Stimulated activated CD4-positive, alpha-beta T cell treated with anti-CD3 and anti-CD28 coated beads, TNF-alpha, amount 100 ng/mL, for 1 hour (primary cell): ENCODE data around the gene UBD.

Experiments
- DNase-seq, 3 donors: peaks; one replicate each; pipeline ENCODE4 v3.0.0-alpha.2; 2020; ENCODE audit warnings: low read depth in 3 of 3, low spot score in 1 of 3

Gene UBD

GRCh38 chr6:29524044-29524443 lies 35.5 kb downstream of the UBD start:
- DNase-seq = no peak

GRCh38 chr6:29522227-29522626 lies 37.3 kb downstream of the UBD start:
- no peak for DNase-seq

DNA sequence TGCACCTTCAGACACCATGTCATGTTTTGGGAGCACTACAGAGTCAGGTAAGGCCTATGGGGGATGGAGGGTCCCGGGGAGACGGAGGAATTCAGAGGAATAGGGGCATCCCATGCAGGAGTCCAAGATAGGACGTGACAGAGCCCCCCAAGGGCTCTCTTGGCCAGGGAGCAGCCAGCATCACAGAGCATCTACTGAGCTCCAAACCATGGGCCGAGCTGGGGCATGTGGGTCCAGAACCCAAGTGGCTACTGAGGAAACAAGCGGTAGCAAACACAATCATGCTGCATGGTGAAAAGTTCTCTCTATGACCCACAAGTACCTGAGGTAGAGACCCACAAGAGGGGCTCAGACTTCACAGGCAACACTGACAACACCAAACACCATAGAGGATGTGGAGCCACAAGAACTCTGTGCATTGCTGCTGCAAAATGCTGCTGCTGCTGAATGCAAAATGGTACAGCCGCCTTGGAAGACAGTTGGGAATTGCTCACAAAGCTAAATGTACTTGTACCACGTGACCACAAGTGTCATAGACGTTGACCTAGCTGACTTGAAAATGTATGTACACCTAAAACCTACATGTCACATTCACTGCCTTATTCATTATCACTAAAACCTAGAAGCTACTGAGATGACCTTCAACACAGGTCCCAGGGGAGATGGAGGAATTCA lies 38.4 kb downstream of the UBD start:
- no peak for DNase-seq

GRCh38 chr6:29520232-29520631 lies 39.3 kb downstream of the UBD start:
- DNase-seq = no peak

DNA sequence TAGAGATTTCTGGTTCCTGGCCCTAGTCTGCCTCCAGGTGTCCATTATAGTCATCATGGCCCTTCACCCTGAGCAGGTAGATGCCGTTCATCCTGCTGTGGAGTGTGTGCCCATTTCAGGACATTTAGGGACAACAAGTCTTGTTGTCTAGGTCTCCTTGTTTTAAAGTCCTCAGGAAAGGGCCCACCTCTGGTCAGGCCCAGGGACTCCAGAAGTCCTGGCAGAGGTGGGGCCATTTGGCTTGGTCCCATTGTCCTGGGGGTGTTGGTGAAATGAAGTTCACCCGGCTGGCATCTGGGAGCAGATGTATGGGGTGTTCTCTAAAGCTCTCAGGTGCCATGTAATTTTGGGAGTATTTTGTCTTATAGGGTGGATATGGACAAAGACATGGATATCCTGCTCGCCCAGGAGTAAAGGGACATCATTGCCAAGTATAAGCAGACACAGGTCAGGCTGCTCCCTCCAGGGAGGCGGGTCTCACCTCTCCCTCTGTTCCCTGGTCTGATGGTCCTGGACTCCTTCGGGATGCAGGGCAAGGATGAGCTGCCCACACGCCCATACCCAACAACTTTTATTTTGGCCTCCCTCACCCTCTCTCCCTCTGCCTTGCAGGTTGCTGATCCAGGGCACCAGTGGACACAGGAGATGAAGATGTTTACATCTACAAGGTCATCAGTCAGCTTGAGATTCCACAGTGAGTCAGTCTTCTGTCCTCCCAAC lies 40.1 kb downstream of the UBD start:
- no peak for DNase-seq

DNA sequence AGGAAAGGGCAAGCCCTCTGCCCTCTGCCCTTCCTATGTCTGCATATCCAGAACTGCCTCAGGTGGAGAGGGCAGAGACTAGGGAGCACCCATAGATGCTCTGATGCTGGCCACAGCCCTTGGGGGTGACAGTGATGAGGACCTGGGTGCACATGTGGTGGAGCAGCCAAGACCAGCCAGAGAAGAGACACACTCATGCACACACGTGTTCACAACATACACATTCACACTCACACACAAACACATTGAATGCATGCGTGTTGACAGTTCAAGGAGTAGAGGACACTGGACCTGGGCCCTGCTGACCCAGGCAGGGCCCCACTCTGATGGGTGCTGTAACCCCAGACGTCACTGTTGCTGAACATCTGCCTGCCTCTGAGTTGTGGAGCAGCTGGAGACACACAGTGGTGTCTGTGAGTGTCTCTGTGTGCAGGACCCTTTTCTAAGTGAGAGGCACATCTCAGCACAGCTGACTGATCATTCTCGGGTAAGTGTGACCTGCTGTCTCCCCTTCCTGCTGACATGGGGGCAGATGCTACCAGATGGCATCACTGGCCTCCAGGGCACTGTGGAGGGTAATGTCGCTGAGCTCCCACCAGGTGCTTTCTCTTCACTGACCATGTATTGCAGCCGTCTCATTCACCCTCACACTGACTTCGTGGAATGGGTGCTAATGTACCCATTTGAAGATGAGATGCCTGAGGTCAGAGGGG lies 41.6 kb downstream of the UBD start:
- no peak for DNase-seq

GRCh38 chr6:29517245-29517644 lies 42.3 kb downstream of the UBD start:
- DNase-seq = no peak

DNA sequence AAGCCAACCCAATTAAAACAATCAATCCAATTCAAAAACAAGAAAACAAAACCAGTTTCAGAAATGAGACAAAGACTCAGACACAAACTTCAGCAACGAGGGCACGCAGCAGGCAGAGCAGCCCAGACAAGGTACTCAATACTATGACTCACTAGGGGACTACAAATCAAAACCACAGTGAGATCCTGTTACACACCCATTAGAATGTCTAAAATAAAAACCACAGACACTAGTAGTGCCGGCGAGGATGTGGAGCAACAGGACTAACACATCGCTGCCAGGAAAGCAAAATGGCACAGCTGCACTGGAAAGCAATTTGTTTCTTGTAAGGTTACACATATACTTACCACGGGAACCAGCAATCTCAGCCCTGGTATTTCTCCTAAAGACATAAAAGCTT lies 43.4 kb downstream of the UBD start:
- no peak for DNase-seq

- DNase-seq = no peak
Measured at GRCh38 chr6:29510746-29511300, 48.7 kb downstream of the UBD start.

DNA sequence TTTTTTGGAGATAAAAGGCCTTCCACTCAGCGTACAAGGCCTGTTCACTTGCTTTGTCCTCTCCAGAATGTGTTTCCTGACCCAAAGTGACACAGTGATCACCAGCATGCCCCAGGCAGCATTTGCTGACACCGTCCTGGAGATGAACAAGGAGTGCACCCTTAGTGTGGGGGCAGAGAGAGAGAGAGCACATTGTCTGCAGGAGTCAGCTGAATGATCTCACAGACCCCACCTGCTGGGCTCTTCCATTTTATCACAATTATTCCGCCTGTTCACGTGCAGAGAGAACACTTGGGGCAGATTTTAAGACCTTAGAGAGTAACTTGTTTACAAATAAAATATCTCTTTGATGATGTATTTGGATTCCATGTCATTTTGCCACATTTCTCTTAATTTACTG lies 49.3 kb downstream of the UBD start:
- DNase-seq = no peak

- no peak for DNase-seq
Measured at GRCh38 chr6:29509711-29510110, 49.8 kb downstream of the UBD start.

DNA sequence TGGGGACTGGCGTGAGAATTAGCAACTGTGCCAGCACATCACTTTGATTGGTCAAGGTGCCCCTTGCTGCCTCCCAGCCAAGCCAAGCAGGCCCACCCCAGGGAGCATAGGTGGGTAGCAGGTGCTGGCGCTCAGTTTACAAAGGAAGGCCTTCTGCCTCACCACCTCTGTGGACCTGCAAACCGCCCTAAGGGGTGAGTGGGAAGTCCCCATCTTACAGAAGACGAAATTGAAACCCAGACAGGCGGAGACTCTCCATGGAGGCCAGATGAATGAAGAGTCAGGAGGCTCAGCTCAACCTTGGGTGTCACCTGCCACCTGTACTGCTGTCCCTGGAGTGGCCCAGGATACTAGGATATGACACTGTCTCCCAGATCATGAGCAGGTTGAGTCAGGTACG lies 50.3 kb downstream of the UBD start:
- no peak for DNase-seq

- DNase-seq = no peak
Measured at GRCh38 chr6:29507319-29507718, 52.2 kb downstream of the UBD start.

DNA sequence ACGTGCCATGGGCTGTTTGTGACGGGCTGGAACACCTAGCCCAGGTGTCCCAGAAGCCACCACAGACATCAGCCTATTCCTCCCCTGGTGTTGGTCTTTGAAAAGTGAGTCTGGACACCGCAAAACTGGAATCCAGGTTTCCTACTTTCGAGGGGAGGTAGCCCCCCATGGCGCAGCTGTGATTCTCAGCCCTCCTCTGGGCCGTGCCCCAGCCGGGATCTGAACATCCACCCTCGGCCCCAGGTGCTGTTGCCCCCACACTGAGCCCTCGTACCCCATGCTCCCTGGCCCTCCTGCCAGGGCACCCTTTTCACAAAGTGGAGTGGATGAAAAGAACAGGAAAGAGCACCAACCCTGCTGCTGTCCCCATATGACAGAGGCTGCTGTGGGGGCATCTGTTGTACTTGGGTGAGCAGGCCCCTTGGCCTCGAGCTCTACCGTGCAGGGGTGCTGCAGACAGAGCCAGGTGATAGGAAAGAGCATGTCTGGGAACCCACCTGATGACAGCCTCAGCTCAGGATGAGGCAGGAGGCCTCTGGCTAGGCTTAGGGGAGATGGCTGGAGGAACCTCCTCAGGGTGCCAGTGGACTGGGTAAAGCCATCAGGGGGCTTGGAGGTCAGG lies 53.0 kb downstream of the UBD start:
- no peak for DNase-seq

- DNase-seq = no peak
Measured at GRCh38 chr6:29505808-29506207, 53.7 kb downstream of the UBD start.
